Fibroblast of villous mesenchyme (primary cell): Measurements from ENCODE around the gene RABEP2. TPM values are rescaled to one million over a fixed set of nuclear protein-coding genes. Genes with fewer than 3 reads are reported as not detected.
"Not testable (repeated sequence)": the region's sequence is repeated elsewhere in the genome, so short reads cannot be mapped to it uniquely, and the experiment has no call there.

ENCODE experiments used
- DNase-seq: peaks from one replicate; pipeline ENCODE4 v3.0.0-alpha.2; 2010; ENCODE audit warnings: low read depth
- H3K4me3 ChIP-seq: 2 replicates; pipeline ENCODE4 v1.5.1; 2011; ENCODE audit warnings: low read depth, mild to moderate bottlenecking, low read length
- CTCF ChIP-seq: IDR thresholded peaks from 2 replicates; pipeline ENCODE4 v1.5.1; 2012; ENCODE audit warnings: low read depth, mild to moderate bottlenecking, low read length; ENCODE audit not compliant: insufficient read depth
- total RNA-seq: library from RNA; depleted of rRNA; stranded (reverse); fragments of >200 nt; gene quantifications from 2 replicates; pipeline ENCODE4 v1.2.3, GENCODE V29; 2012

Gene RABEP2
- total RNA-seq, 1 donor: 29.4 TPM

DNA sequence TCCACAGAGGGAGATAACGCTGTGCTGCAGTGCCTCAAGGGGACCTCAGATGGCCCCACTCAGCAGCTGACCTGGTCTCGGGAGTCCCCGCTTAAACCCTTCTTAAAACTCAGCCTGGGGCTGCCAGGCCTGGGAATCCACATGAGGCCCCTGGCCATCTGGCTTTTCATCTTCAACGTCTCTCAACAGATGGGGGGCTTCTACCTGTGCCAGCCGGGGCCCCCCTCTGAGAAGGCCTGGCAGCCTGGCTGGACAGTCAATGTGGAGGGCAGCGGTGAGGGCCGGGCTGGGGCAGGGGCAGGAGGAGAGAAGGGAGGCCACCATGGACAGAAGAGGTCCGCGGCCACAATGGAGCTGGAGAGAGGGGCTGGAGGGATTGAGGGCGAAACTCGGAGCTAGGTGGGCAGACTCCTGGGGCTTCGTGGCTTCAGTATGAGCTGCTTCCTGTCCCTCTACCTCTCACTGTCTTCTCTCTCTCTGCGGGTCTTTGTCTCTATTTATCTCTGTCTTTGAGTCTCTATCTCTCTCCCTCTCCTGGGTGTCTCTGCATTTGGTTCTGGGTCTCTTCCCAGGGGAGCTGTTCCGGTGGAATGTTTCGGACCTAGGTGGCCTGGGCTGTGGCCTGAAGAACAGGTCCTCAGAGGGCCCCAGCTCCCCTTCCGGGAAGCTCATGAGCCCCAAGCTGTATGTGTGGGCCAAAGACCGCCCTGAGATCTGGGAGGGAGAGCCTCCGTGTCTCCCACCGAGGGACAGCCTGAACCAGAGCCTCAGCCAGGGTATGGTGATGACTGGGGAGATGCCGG, 7.5 kb upstream of the RABEP2 start:
- TF ChIP-seq CTCF: no peak
- no peak for DNase-seq
- no peak overlapping the region for H3K4me3 ChIP-seq

GRCh38 chr16:28931801-28932225, 6.8 kb upstream of the RABEP2 start, which contains the start of gene CD19:
TSS of gene CD19 (plus strand) at chr16:28931971. CDS start at chr16:28932001, 30 bp downstream.
- TF ChIP-seq CTCF: no peak
- no peak for DNase-seq
- H3K4me3 ChIP-seq: no peak within 1 kb of the TSS

GRCh38 chr16:28930652-28931051, 5.6 kb upstream of the RABEP2 start:
- H3K4me3 ChIP-seq: no peak overlapping the region
- no peak for DNase-seq
- TF ChIP-seq CTCF: no peak

DNA sequence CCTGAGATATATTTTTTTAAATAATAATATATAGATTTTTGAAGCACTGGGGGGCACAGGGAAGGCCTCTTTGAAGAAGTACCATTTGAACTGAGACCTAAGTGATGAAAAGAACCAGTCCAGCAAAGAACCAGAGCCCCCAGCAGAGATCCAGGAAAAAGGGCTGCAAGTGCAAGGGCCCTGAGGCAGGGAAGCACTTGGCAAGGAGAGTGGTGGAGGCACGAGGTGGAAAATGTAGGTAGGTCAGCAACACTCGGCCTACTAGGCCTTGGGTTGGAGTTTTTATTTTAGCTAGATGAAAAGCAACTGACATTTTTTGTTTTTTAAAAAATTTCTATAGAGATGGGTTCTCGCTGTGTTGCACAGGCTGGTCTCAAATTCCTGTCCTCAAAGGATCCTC, 5.2 kb upstream of the RABEP2 start:
- TF ChIP-seq CTCF: no peak
- no peak overlapping the region for H3K4me3 ChIP-seq
- DNase-seq: no peak

- DNase-seq: no peak
- no peak overlapping the region for H3K4me3 ChIP-seq
- TF ChIP-seq CTCF: no peak
Measured at GRCh38 chr16:28927815-28928214, 2.8 kb upstream of the RABEP2 start.

DNA sequence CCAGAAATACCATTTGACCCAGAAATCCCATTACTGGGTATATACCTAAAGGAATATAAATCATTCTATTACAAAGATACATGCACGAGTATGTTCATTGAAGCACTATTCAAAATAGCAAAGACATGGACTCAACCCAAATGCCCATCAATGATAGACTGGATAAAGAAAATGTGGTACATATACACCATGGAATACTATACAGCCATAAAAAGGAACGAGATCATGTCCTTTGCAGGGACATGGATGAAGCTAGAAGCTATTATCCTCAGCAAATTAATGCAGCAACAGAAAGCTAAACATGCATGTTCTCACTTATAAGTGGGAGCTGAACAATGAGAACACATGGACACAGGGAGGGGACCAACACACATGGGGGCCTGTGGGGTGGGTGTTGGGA, 1.2 kb upstream of the RABEP2 start:
- not testable (repeated sequence) for DNase-seq, H3K4me3 ChIP-seq

DNA sequence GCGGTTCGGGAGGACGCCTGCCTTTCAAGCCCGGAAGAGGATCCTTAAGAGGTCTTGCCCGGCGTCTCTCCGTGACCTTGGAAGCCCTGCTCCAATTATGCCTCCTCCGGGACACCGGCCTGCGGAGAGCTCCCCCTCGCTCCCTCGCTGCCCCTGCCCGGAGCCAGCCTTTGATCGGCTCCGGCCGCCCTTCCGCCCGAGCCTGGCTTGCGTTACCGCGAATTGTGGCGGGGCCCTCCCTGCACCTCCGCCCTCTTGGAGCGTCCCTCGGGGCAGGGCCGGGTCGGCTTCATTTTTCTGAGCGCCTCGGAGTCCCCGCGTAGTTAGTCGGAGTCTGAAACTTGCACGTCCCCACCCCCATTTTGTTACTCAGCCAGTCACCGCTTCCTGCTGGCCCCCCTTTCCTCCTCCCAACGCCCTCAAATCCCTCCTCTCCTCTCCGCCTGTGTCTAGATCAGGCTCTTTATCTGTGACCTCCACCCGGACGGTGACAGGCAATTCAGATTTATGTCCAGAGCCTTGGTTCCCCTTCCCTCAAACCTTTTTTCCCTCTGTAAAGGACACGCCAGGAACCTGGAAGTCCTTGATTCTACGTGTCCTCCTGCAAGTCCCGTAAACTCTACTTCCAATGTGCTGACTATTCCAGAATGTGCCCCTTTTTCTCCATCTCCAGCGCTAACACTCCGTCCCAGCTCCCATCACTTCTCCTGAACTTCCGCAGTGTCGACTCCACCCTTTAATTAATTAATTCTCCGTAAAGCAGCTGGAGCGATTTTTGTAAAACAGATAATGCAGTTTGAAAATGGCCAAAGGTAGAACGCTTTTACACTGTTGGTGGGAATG, 569 bp upstream of the RABEP2 start:
- peak overlapping the region; percentile 80 for H3K4me3 ChIP-seq
- no peak for TF ChIP-seq CTCF
- DNase-seq: peak; percentile 82
